Muscle of leg (tissue), 11 donors: Measurements from ENCODE around the gene GOSR2. TPM values are rescaled to one million over a fixed set of nuclear protein-coding genes. Genes with fewer than 3 reads are reported as not detected.

Experiments used
- DNase-seq: peaks from one replicate; pipeline ENCODE4 v3.0.0; 2013
- H3K27ac ChIP-seq: one replicate; pipeline ENCODE4 v1.5.1; 2013; ENCODE audit warnings: mild to moderate bottlenecking, low read length, control low read depth
- H3K27me3 ChIP-seq: one replicate; pipeline ENCODE4 v1.6.1; 2013; ENCODE audit warnings: low read length; ENCODE audit not compliant: control insufficient read depth, insufficient read depth
- H3K36me3 ChIP-seq: one replicate; pipeline ENCODE4 v1.6.1; 2013; ENCODE audit warnings: low read length; ENCODE audit not compliant: control insufficient read depth, insufficient read depth
- H3K4me1 ChIP-seq: one replicate; pipeline ENCODE4 v1.6.1; 2013; ENCODE audit warnings: low read length; ENCODE audit not compliant: control insufficient read depth, insufficient read depth
- H3K4me3 ChIP-seq: one replicate; pipeline ENCODE4 v1.5.1; 2013; ENCODE audit warnings: low read length, control low read depth
- H3K9me3 ChIP-seq: replicated peaks from 2 replicates; pipeline ENCODE4 v1.6.1; 2013; ENCODE audit warnings: low read depth, low read length; ENCODE audit not compliant: control insufficient read depth
- WGBS: methylation state at CpG from one replicate; pipeline ENCODE4 v1.1.5; 2013; ENCODE audit warnings: missing lambda C conversion rate; ENCODE audit not compliant: insufficient coverage; 5-methylcytosine and 5-hydroxymethylcytosine counted together
- polyA plus RNA-seq, 8 donors: library from polyadenylated mRNA; unstranded; fragments of 120-200 nt; gene quantifications; one replicate each; pipeline versions ENCODE4 v1.2.1 to v1.2.3, GENCODE V29; 2013; ENCODE audit warnings: inconsistent platforms in 1 of 8, low replicate concordance in 1 of 8; ENCODE audit not compliant: insufficient read length in 8 of 8, insufficient read depth in 1 of 8
- total RNA-seq: library from RNA; stranded (reverse); fragments of 120-200 nt; gene quantifications from one replicate; pipeline ENCODE4 v1.2.4, GENCODE V29; 2013

GOSR2 gene
- total and polyA plus RNA-seq, 9 donors: 27.4 to 36.8 (median 29.6) TPM

DNA sequence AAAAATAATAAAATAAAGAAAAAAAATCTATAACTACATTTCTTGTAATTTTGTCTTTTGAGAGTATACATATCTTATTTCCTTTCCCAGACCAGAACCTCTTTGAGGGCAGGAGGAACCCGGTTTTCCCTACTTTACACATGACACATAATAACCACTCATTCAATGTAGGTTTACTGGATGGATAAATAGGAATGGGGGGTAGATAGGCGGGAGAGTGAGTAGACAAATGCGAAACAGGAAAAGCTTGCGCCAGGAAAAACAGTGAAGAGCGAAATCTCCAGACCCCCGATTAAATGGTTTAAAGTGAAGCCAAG, 515 bp upstream of the GOSR2 start:
- H3K27ac ChIP-seq: peak overlapping the region; percentile 99
- 0% methylated on average over 5 of the region's 6 CpGs for WGBS
- H3K27me3 ChIP-seq: no peaks in the 10 kb centered on the region
- H3K9me3 ChIP-seq: no peaks in the 10 kb centered on the region
- peak overlapping the region; percentile 97 for H3K4me3 ChIP-seq
- no peaks in the 10 kb centered on the region for H3K4me1 ChIP-seq
- no peak for DNase-seq
- no peaks in the 10 kb centered on the region for H3K36me3 ChIP-seq

DNA sequence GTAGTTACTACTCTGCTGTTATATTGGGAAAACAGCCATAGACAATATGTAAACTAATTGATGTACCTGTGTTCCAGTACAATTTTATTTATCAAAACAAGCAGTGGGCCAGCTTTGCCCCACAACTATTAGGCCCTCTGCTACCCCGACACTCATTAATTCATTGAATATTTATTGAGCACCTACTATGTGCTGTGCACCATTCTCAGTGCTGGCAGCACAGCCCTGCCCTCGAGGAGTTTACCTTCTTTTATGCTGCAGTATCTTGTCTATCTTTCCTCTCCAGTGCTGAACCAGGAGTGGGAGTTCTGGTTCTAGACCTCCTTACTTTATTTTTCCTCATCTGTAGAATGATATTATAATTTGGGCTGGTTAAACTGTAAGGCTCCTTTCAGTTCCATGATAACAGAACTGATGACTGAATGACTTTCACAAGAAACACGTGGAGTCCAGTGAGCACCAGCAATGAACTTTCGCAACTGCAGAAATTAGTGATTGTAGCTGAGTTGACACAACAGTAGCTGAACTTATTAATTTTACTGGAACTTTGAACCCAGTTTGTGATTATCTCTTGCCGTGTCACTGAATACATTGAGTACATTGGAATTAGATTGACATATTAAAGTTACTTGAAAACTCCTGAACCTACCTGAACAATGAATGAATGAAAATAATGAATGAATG, 2.4 kb downstream of the GOSR2 start:
- Histone ChIP-seq H3K27ac (no peak overlapping the region), H3K4me1 (no peaks in the 10 kb centered on the region), H3K4me3 (no peak overlapping the region), H3K27me3 (no peaks in the 10 kb centered on the region), H3K9me3 (no peaks in the 10 kb centered on the region), H3K36me3 (peaks cover 11% of the 10 kb centered on the region)
- no peak for DNase-seq
- 95% methylated on average over 3 of the region's 5 CpGs for WGBS

DNA sequence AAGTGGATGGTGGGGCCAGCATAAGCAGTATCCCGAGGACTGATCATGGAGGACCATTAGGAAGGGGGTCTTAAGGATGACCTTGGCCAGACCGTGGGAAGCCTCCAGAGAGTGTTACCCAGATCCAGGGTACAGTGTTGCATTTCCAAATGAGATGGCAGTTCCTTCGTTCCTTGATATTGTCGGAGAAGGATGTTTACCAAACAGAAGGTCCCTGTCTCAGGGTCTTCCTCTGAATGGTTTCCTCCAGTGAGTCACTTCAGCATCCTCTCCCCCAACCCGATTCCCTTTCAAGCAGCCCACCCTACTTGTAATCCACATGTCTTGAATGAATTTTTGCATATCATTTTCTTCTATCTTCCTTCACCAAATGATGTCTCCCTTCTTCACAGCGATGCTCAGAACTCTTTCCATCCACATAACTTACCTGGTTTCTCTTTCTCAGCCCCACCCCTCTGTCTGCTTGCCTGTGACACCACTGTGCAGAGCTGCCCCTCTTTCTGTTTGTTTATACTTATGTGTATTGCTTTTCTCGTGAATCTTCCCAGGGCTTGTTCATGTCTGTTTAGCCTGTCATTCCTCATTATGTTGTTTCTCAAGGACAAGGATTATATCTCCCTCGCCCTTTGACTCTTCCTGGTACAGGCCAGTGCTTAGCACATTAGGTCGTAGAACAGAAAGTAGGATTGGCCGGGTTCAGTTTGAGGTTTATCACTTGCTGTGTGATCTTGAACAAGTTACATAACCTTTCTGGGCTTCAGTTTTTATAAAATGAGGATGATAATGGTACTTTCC, 5.7 kb downstream of the GOSR2 start:
- H3K36me3 ChIP-seq: peaks cover 39% of the 10 kb centered on the region
- no peaks in the 10 kb centered on the region for H3K4me1 ChIP-seq

GRCh38 chr17:46929413-46929812, 6.5 kb downstream of the GOSR2 start:
- H3K27me3 ChIP-seq: no peaks in the 10 kb centered on the region
- no peak overlapping the region for H3K4me3 ChIP-seq
- 8% methylated on average over 2 of the region's 6 CpGs for WGBS
- H3K36me3 ChIP-seq: peaks cover 46% of the 10 kb centered on the region
- no peak for DNase-seq
- no peaks in the 10 kb centered on the region for H3K9me3 ChIP-seq
- no peak overlapping the region for H3K27ac ChIP-seq
- H3K4me1 ChIP-seq: no peaks in the 10 kb centered on the region

More for the DNA sequence above, 5.7 kb downstream of the GOSR2 start:
- WGBS: 74% methylated on average over 6 of the region's 10 CpGs
- Histone ChIP-seq H3K4me3 (no peak overlapping the region), H3K27me3 (no peaks in the 10 kb centered on the region), H3K27ac (no peak overlapping the region), H3K9me3 (no peaks in the 10 kb centered on the region)
- no peak for DNase-seq

GRCh38 chr17:46930051-46930450, 7.1 kb downstream of the GOSR2 start:
- H3K27me3 ChIP-seq: no peaks in the 10 kb centered on the region
- H3K4me3 ChIP-seq: no peak overlapping the region
- H3K27ac ChIP-seq: no peak overlapping the region
- WGBS: 20% methylated on average over 1 of the region's 4 CpGs
- peaks cover 53% of the 10 kb centered on the region for H3K36me3 ChIP-seq
- no peaks in the 10 kb centered on the region for H3K4me1 ChIP-seq
- DNase-seq: no peak
- no peaks in the 10 kb centered on the region for H3K9me3 ChIP-seq

GRCh38 chr17:46931596-46931995, 8.6 kb downstream of the GOSR2 start:
- Histone ChIP-seq H3K9me3 (no peaks in the 10 kb centered on the region), H3K4me1 (no peaks in the 10 kb centered on the region), H3K27me3 (no peaks in the 10 kb centered on the region), H3K27ac (no peak overlapping the region), H3K36me3 (peaks cover 68% of the 10 kb centered on the region), H3K4me3 (no peak overlapping the region)
- WGBS: no CpG with 5 or more reads among the region's 4 CpGs
- DNase-seq: no peak

DNA sequence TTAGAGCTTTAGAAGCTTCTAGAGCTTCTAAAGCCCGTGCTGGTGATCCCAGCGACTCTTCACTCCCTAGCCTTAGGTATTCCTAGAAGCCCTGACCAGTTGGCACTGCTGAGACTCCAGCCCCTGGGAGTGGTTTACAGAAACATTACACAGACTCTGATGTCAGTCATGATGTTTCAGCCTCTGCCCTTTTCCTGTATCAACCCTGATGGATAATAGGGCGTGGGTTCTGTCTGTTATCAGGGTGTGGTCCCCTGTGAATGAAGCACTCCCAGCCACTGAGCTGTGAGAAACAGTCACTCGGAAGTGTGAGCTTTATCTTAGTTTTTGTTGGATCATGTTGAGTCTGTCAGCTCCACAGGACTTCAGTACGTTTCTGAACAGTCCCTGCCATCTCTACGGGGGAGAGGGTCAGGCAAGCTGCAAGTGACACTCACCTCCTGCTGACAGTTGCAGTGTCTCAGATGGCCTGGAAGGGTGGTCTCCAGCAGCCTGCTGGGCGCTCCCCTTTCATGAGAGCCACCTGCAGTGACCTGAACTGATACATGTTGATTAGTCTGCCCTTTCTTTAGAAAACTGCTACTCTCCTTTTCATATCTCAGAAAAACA, 12.8 kb downstream of the GOSR2 start:
- no peak for DNase-seq
- Histone ChIP-seq H3K4me3 (no peak overlapping the region), H3K4me1 (no peaks in the 10 kb centered on the region), H3K9me3 (no peaks in the 10 kb centered on the region), H3K27ac (no peak overlapping the region), H3K27me3 (no peaks in the 10 kb centered on the region), H3K36me3 (peaks cover 90% of the 10 kb centered on the region)
- 73% methylated on average over 4 of the region's 7 CpGs for WGBS

- H3K36me3 ChIP-seq: peaks cover 52% of the 10 kb centered on the region
- no peak overlapping the region for H3K4me3 ChIP-seq
- peaks cover 11% of the 10 kb centered on the region for H3K4me1 ChIP-seq
- DNase-seq: peak; percentile 82
- peaks cover 2% of the 10 kb centered on the region for H3K27me3 ChIP-seq
- H3K9me3 ChIP-seq: no peaks in the 10 kb centered on the region
- H3K27ac ChIP-seq: no peak overlapping the region
- WGBS: 15% methylated on average over 3 of the region's 7 CpGs
These were observed 17.9 kb downstream of the GOSR2 start for GRCh38 chr17:46940692-46941404.

GRCh38 chr17:46942441-46943217, 19.7 kb downstream of the GOSR2 start:
- Histone ChIP-seq H3K27me3 (peaks cover 2% of the 10 kb centered on the region), H3K36me3 (peaks cover 37% of the 10 kb centered on the region), H3K4me3 (no peak overlapping the region), H3K4me1 (peaks cover 13% of the 10 kb centered on the region), H3K27ac (no peak overlapping the region), H3K9me3 (no peaks in the 10 kb centered on the region)
- DNase-seq: peak; percentile 68
- 48% methylated on average over 7 of the region's 10 CpGs for WGBS
